Measurements from ENCODE around the gene NHS. TPM values are rescaled to one million over a fixed set of nuclear protein-coding genes. Genes with fewer than 3 reads are reported as not detected.

NHS gene
- total and polyA plus RNA-seq, 2 of the 13 experiments (the other 11 are each of a cell fraction or from before 2014, with no cell fraction given): 0.02 TPM; not detected in 1

- TF ChIP-seq TFAP4 (IDR thresholded peaks at IDR 0.05; ENCODE audit: borderline replicate concordance, low read depth) (no peak), FOXA1 (IDR thresholded peaks at IDR 0.05) (no peak), FOXA1 (CRISPR knock-in tag; IDR thresholded peaks at IDR 0.05) (no peak), ZZZ3 (CRISPR knock-in tag; IDR thresholded peaks at IDR 0.05; ENCODE audit: borderline replicate concordance) (no peak), ZNF138 (CRISPR knock-in tag; IDR thresholded peaks at IDR 0.05; ENCODE audit: low read depth) (no peak), GATAD2A (CRISPR knock-in tag; IDR thresholded peaks at IDR 0.05) (no peak), THAP7 (CRISPR knock-in tag; IDR thresholded peaks at IDR 0.05) (no peak), AFF4 (CRISPR knock-in tag; IDR thresholded peaks at IDR 0.05) (no peak), ZNF354B (CRISPR knock-in tag; IDR thresholded peaks at IDR 0.05) (no peak)
- TF ChIP-seq, protein P1, sequence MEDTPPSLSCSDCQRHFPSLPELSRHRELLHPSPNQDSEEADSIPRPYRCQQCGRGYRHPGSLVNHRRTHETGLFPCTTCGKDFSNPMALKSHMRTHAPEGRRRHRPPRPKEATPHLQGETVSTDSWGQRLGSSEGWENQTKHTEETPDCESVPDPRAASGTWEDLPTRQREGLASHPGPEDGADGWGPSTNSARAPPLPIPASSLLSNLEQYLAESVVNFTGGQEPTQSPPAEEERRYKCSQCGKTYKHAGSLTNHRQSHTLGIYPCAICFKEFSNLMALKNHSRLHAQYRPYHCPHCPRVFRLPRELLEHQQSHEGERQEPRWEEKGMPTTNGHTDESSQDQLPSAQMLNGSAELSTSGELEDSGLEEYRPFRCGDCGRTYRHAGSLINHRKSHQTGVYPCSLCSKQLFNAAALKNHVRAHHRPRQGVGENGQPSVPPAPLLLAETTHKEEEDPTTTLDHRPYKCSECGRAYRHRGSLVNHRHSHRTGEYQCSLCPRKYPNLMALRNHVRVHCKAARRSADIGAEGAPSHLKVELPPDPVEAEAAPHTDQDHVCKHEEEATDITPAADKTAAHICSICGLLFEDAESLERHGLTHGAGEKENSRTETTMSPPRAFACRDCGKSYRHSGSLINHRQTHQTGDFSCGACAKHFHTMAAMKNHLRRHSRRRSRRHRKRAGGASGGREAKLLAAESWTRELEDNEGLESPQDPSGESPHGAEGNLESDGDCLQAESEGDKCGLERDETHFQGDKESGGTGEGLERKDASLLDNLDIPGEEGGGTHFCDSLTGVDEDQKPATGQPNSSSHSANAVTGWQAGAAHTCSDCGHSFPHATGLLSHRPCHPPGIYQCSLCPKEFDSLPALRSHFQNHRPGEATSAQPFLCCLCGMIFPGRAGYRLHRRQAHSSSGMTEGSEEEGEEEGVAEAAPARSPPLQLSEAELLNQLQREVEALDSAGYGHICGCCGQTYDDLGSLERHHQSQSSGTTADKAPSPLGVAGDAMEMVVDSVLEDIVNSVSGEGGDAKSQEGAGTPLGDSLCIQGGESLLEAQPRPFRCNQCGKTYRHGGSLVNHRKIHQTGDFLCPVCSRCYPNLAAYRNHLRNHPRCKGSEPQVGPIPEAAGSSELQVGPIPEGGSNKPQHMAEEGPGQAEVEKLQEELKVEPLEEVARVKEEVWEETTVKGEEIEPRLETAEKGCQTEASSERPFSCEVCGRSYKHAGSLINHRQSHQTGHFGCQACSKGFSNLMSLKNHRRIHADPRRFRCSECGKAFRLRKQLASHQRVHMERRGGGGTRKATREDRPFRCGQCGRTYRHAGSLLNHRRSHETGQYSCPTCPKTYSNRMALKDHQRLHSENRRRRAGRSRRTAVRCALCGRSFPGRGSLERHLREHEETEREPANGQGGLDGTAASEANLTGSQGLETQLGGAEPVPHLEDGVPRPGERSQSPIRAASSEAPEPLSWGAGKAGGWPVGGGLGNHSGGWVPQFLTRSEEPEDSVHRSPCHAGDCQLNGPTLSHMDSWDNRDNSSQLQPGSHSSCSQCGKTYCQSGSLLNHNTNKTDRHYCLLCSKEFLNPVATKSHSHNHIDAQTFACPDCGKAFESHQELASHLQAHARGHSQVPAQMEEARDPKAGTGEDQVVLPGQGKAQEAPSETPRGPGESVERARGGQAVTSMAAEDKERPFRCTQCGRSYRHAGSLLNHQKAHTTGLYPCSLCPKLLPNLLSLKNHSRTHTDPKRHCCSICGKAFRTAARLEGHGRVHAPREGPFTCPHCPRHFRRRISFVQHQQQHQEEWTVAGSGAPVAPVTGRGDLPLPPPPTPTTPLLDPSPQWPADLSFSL (CRISPR knock-in tag; IDR thresholded peaks at IDR 0.05): no peak
These were observed 106.1 kb downstream of the NHS start (continued) for GRCh38 chrX:17481086-17481485.
